A673 (cell line): ENCODE measurements around the gene MOCS2. TPM values are rescaled to one million over a fixed set of nuclear protein-coding genes. Genes with fewer than 3 reads are reported as not detected.

Experiments used
- BruUV-seq: library from RNA; stranded (reverse); fragments of 400-500 nt; replicated peaks from 2 replicates; lab custom pipeline; 2021; lab: Mats Ljungman, UMichigan
- CTCF ChIA-PET: fragments of 300-600 bp; sonication (Branson Sonifier 250); formaldehyde crosslinking; loops from one replicate; lab custom pipeline; 2022; ENCODE audit warnings: antibody characterized with exemption; lab: Charles Lee
- POLR2A ChIA-PET: fragments of 300-600 bp; sonication (Branson Sonifier 250); formaldehyde crosslinking; loops from one replicate; lab custom pipeline; 2022; ENCODE audit warnings: antibody characterized with exemption; ENCODE audit not compliant: low non-redundant PET; lab: Charles Lee
- DNase-seq: peaks from one replicate; pipeline ENCODE4 v3.0.0-alpha.2; 2015; ENCODE audit warnings: low spot score
- H3K27ac ChIP-seq: fragments of 200-600 bp; sonication (generic); 2 replicates; pipeline ENCODE4 v1.5.1; 2016; ENCODE audit warnings: mixed run types, low read depth, mild to moderate bottlenecking, mixed read lengths, antibody characterized with exemption, low read length; ENCODE audit not compliant: poor library complexity, severe bottlenecking
- H3K27me3 ChIP-seq: fragments of 200-600 bp; sonication (generic); replicated peaks from 2 replicates; pipeline ENCODE4 v1.6.1; 2017; ENCODE audit warnings: mixed run types, low read depth, mild to moderate bottlenecking, mixed read lengths, antibody characterized with exemption, low read length; ENCODE audit not compliant: insufficient read depth, poor library complexity
- H3K36me3 ChIP-seq: fragments of 200-600 bp; sonication (generic); 2 replicates; pipeline ENCODE4 v1.6.1; 2016; ENCODE audit warnings: mixed run types, mild to moderate bottlenecking, mixed read lengths, antibody characterized with exemption, low read length; ENCODE audit not compliant: insufficient read depth, poor library complexity, severe bottlenecking
- H3K4me1 ChIP-seq: fragments of 200-600 bp; sonication (generic); 2 replicates; pipeline ENCODE4 v1.6.1; 2017; ENCODE audit warnings: mixed run types, mild to moderate bottlenecking, mixed read lengths, antibody characterized with exemption, low read length; ENCODE audit not compliant: insufficient read depth, poor library complexity, severe bottlenecking
- H3K4me3 ChIP-seq: fragments of 200-600 bp; sonication (generic); 2 replicates; pipeline ENCODE4 v1.5.1; 2016; ENCODE audit warnings: low read depth, mixed run types, mild to moderate bottlenecking, mixed read lengths, low read length; ENCODE audit not compliant: poor library complexity, severe bottlenecking
- H3K9me3 ChIP-seq: fragments of 200-600 bp; sonication (generic); 2 replicates; pipeline ENCODE4 v1.6.1; 2016; ENCODE audit warnings: mixed run types, low read depth, mild to moderate bottlenecking, mixed read lengths, antibody characterized with exemption, low read length; ENCODE audit not compliant: poor library complexity, severe bottlenecking
- EZH2 ChIP-seq: fragments of 200-600 bp; sonication (generic); IDR thresholded peaks from 2 replicates; pipeline ENCODE4 v1.6.1; 2017; ENCODE audit warnings: borderline replicate concordance, low read depth, mild to moderate bottlenecking, mixed read lengths, antibody characterized with exemption, low read length; ENCODE audit not compliant: poor library complexity, severe bottlenecking
- intact Hi-C: fragments of 100-400 bp; cut with micrococcal nuclease; formaldehyde crosslinking; loops from one replicate; pipeline ENCODE4 v1.10.0; 2022; ENCODE audit not compliant: unreplicated experiment
- total RNA-seq: library from RNA; stranded (reverse); gene quantifications from 2 replicates; pipeline ENCODE4 v1.2.3, GENCODE V29; 2021
- TF ChIP-seq, protein P1 (sequence below): fragments of 300-800, 200-600 bp; sonication (generic); conservative IDR thresholded peaks from 2 replicates; pipeline ENCODE4 v1.5.1; 2017; ENCODE audit warnings: low read depth, mild to moderate bottlenecking, antibody characterized with exemption, low read length, moderate library complexity, mixed read lengths

Gene MOCS2
- total RNA-seq, 1 experiment from 2014 or later, result 41.7 TPM

DNA sequence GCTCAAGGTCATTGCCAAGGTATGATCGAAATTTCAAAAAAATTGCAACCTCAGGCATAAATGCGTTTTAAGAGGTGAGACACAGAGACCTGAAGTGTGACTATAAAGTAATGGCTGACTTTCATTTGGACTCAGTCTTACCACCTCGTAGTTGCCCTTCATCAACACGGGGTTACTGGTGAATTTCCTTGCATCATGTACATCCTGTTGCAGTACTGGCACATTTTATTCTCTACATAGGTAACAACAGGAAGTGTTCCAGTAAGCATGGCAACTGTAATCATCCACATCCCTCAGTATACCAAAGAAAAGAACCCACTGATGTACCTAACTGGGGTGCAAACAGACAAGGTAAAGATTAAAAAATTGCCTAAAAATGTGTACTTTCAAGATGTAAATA is 29.3 kb downstream of the MOCS2 start:
- H3K27me3 ChIP-seq, result no peaks in the 10 kb centered on the region
- BruUV-seq, result no TSS peak
- no peak overlapping the region for H3K4me3 ChIP-seq
- no peaks in the 10 kb centered on the region for H3K4me1 ChIP-seq
- no peak overlapping the region for H3K27ac ChIP-seq
- H3K36me3 ChIP-seq, result no peaks in the 10 kb centered on the region
- ChIA-PET CTCF (no interaction called here), POLR2A (no interaction called here)
- TF ChIP-seq, protein P1, sequence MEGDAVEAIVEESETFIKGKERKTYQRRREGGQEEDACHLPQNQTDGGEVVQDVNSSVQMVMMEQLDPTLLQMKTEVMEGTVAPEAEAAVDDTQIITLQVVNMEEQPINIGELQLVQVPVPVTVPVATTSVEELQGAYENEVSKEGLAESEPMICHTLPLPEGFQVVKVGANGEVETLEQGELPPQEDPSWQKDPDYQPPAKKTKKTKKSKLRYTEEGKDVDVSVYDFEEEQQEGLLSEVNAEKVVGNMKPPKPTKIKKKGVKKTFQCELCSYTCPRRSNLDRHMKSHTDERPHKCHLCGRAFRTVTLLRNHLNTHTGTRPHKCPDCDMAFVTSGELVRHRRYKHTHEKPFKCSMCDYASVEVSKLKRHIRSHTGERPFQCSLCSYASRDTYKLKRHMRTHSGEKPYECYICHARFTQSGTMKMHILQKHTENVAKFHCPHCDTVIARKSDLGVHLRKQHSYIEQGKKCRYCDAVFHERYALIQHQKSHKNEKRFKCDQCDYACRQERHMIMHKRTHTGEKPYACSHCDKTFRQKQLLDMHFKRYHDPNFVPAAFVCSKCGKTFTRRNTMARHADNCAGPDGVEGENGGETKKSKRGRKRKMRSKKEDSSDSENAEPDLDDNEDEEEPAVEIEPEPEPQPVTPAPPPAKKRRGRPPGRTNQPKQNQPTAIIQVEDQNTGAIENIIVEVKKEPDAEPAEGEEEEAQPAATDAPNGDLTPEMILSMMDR, result no peak
- no peak for TF ChIP-seq EZH2
- H3K9me3 ChIP-seq, result no peaks in the 10 kb centered on the region
- no peak for DNase-seq
- intact Hi-C loops, result no loop called here

DNA sequence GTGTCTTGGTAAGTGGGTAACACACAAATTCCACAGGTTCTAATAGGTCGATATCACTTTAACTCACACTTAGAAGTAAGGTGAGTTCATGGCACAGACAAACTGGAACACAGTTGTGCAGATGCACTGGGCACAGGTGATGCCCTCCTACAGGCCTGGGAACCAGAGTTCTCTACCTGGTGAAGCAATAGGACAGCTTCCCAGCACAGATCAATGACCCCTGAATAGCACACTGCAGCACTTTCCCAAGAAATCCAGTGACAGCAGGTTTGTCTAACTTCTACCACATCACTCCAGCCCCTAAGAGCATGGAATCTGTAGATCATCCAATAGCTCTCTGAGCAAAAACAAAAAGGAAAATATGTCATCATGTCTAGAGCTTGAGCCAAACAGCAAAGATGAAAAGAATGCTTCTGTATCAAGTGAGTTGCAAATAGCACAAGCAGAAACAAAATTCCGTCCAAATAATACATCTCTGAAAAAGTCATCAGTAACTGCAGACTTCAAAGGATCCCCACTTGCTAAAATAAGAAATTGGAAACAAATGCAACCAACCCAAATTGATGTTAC is 33.5 kb downstream of the MOCS2 start:
- no peaks in the 10 kb centered on the region for H3K27me3 ChIP-seq
- no TSS peak for BruUV-seq
- H3K4me3 ChIP-seq, result no peak overlapping the region
- CTCF ChIA-PET, result no interaction called here
- no peak for DNase-seq
- intact Hi-C loops, result no loop called here
- TF ChIP-seq, protein P1, result no peak
- TF ChIP-seq EZH2, result no peak
- no peaks in the 10 kb centered on the region for H3K36me3 ChIP-seq
- no peak overlapping the region for H3K27ac ChIP-seq
- POLR2A ChIA-PET, result no interaction called here
- H3K9me3 ChIP-seq, result no peaks in the 10 kb centered on the region
- no peaks in the 10 kb centered on the region for H3K4me1 ChIP-seq

- ChIA-PET POLR2A (no interaction called here), CTCF (no interaction called here)
- Histone ChIP-seq H3K4me1 (no peaks in the 10 kb centered on the region), H3K27me3 (no peaks in the 10 kb centered on the region), H3K36me3 (no peaks in the 10 kb centered on the region), H3K9me3 (no peaks in the 10 kb centered on the region), H3K27ac (no peak overlapping the region), H3K4me3 (no peak overlapping the region)
- BruUV-seq, result no TSS peak
- no peak for DNase-seq
- intact Hi-C loops, result no loop called here
- TF ChIP-seq EZH2, result no peak
- TF ChIP-seq, protein P1, result no peak
Observed at GRCh38 chr5:53073348-53073747, 36.2 kb downstream of the MOCS2 start.
